Stimulated activated CD8-positive, alpha-beta memory T cell treated with anti-CD3 and anti-CD28 coated beads, Interleukin-7, amount 100 ng/mL, for 48 hours (primary cell): ENCODE results near the gene KCNJ1.

Source experiments
- DNase-seq, 2 donors: peaks; one replicate each; pipeline ENCODE4 v3.0.0-alpha.2; 2020; ENCODE audit warnings: low read depth in 1 of 2; ENCODE audit errors: extremely low read depth in 1 of 2

The KCNJ1 gene

DNA sequence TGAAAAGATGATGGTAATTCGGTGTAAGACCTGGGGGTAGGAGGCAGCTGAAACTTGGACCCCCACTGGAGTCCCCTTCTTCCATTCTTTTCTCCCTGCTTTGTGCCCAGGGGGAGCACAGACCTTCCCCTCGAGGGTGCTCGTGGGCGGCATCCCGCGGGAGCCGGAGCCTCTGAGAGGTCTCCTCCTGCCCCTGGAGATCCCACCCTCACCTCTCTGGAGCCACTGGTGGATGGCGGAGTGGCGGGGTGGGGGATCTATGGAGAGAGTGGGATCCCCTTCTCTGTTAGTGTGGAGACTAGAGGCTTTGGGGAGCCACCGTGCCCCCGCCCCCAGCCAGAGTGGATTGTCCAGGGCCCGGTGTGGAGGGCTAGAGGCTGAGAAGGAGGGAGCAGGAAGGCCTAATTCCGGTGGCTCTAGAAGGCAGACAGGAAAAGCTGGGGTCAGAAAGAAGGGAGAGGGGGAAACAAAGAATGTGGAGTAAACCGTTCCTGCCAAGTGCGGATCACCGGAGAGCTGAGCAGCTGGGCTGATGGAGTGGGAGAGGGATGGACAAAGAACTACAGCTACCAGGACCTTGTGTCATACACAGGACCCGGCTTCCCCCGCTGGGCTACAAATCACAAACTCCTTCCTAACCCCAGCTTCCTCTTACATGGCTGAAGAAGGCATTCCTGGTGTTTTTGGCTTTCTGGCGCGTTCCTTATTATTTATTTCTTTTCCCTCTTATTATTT lies 41.9 kb downstream of the KCNJ1 start:
- DNase-seq = no peak

DNA sequence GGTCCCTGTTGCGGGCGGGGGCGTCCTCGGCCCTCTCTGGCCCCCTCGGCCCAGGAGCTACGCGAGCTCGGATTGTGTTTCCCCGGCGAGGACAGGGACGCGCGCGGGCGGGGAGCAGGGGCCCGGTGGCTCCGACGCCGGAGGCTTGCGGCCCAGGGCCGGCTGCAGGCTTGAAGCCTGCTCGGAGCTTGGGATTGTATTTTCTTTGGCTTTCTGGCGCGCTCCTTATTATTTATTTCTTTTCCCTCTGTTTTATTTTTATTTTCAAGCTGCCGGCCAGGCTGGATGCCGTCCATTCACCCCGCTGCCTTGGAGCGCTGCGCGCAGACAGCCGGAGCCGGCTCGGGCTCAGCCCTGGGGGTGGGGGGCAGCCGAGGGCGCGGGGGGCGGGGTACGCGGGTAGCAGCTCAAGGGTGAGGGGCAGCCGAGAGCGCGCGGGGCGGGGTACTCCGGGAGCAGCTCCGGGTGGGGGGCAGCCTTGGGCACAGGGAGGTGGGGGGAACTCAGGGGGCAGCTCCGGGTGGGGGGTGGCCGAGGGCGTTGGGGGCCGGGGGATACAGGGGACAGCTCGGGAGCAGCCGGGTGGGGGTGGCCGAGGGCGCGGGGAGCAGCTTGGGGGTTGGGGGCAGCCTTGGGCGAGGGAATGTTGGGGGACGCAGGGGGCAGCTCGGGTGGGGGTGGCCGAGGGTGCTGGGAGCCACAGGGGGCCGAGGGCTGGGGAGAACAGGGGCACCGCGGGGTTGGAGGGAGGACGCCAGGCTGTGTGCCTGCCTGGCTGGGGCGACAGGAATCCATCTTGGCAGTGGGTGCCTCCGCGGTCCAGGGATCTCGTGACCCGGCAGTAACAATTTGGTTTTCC lies 42.7 kb downstream of the KCNJ1 start:
- no peak for DNase-seq

DNA sequence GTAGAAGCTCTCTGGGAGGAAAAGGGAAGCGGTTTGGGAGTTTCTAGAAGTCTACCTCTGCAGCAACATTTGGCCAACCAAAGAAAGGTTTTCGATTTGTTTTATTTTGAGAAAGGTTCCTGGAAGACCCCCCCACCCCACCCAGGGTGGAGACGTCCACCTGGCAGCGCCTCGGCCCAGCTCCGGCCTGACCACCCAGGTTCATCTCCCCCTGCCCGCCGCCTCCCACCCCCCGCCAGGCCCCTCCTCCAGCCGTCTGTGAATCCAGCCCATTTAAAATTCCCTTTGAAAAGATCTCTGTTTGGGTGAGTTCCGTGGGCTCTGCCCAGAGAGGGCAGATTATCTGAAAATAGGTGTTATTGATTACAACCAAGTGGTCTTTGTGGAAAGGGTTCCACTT lies 43.3 kb downstream of the KCNJ1 start:
- DNase-seq = no peak

DNA sequence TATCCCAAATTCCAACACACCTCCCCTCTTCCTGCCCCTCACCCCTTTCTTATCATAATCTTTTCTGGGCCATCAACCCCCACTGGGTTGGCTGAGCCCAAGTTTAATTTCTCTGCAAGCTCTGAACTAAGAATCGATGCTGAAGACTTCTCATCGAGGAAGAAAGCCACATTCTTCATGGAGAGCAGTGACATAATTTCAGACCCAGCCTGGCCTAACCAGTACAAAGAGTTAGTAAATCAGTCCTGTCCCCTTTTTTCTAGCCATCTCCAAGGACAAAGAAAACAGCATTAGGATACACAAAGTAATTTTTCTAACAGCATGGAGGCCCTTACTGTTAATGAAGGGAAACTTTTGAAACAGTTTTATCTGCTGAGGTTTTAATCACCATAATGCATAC lies 45.0 kb downstream of the KCNJ1 start:
- no peak for DNase-seq

DNA sequence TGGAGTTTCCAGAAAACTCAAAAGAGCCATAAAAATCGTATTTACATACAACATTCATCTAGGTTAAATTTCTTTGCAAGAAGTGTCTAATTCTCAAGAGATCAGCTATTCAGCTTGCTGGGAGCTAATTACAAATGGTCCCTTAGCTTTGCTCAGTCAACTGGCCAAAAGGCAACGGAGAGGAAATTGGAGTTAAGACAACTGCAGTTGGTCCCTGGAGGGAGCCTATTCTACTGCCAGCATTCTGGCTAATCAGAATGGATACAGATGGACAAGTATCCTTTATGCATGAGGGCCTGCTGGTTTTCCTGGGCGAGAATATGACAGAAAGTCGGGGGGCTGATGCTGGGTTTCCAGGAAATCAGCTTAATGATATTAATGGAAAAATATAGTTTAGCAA lies 45.5 kb downstream of the KCNJ1 start:
- no peak for DNase-seq

DNA sequence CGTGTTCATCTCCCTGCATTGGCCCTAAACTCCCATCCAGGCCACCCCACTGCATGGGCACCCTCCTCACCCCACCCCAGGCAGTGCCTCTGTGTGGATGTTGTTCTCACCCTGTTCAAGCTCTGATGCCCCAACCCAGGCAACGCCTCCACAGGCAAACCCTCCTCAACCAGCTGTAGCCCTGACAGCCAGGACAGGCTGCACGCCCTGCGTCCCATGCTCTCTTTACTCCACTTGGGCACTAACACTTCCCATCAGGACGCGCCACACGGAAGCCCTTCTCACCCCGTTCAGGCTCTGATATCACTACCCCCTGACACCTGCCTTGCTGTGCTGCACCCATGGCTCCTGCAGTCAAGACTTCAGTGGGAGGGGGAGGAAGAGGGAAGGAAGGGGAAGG lies 47.9 kb downstream of the KCNJ1 start:
- DNase-seq = no peak

DNA sequence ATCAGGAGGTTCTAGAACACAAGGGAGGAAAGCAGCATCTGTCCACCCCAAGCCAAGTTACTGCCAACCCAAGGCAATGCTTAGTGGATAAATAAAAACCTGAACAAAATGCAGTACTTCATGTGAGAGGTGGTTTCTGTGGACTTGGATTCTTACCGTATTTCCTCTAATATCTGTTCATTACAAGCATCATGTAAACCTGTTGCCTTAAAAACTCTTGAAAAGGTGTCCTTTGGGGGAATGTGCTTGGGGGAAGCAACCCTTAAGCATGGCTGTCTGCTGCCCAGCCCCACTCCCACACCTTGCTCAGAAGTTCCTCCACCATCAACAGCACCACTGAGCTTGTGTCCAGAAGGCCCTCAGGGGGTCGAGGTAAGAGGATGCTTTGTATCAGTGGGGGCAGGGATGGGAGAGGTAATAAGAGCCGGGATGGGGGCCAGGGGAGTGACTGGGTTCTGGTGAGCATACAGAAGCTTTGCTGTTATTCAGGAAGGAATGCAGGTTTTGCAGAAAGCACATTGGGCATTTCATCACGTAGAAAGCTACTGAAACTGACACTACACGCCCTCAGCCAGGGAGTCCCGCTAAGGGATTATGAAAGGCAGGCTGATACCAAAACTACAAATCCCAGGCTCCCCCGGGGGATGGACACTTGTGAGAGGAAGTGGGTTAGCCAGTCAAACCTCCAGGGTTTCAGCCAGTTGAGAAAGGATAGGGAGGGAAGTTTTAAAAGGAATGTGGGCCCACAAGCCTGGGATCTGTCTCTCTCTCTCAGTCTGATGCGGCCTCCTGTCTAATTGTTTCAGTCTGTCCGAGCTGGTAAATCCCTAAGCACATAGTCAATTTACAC lies 52.0 kb downstream of the KCNJ1 start:
- no peak for DNase-seq

GRCh38 chr11:128813729-128814128 lies 53.4 kb downstream of the KCNJ1 start:
- no peak for DNase-seq

DNA sequence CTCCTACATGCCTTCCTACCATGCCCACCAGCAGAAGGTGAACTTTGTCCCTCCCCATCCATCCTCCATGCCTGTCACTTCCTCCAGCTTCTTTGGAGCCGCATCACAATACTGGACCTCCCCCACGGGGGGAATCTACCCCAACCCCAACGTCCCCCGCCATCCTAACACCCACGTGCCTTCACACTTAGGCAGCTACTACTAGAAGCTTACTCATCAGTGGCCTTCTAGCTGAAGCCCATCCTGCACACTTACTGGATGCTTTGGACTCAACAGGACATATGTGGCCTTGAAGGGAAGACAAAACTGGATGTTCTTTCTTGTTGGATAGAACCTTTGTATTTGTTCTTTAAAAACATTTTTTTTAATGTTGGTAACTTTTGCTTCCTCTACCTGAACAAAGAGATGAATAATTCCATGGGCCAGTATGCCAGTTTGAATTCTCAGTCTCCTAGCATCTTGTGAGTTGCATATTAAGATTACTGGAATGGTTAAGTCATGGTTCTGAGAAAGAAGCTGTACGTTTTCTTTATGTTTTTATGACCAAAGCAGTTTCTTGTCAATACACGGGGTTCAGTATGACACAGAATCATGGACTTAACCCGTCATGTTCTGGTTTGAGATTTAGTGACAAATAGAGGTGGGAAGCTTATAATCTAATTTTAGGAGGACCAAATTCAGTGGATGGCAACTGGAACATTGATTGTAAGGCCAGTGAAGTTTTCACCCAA lies 56.1 kb downstream of the KCNJ1 start:
- DNase-seq = no peak

GRCh38 chr11:128809128-128809527 lies 58.0 kb downstream of the KCNJ1 start:
- DNase-seq = no peak

GRCh38 chr11:128807909-128808308 lies 59.2 kb downstream of the KCNJ1 start:
- DNase-seq = no peak

DNA sequence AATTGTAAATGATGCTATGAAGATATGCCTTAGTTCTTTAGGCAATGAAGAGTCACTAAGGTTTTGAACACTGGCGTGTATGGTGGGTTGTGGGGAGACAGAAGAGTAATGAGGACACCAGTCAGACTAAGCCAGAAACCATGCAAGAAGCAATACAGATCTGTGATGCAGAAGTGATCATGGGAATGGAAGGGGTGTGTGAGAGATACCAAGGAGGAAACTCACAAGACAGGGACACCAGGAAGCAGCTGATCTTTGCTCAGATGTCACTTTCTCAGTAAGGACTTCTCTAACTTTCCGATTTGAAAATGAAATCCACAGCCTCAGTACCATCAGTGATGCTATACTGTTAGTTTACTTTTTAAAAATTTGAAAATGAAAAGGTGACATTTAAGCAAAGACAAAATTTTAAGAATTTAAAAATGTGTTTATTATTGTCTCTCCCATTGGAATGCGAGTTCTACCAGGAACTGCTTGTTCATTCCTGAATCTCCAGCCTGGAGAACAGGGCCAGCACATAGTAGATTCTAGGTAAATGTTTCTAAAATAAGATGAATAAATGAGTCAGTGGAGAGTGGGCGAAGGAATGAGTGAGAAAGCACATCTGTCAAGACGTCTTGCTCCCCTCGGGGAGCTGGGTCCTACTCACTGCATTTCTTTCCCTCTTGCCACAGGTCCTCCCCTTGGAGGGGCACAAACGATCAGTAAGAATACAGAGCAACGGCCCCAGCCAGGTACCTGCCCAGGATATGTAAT lies 60.4 kb downstream of the KCNJ1 start:
- DNase-seq = no peak

DNA sequence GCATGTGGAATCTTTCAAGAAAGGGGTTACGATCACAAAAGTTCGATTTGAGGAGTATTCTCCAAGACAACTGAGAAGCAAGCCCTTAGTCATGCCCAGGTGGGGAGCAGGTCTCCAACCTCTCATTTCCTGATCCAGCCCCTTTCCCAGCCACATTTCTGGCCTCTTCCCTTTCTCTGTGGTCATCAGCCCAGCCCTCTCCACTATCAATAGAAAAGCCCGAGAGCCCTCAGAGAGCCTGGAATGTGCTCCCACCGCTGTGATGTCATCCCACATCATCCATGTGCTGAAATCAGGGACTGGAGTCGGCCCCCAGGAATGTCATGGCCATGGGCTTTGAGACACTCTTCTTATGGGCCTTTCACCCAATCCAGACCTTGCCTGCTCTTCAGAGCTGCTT lies 62.6 kb downstream of the KCNJ1 start:
- no peak for DNase-seq

DNA sequence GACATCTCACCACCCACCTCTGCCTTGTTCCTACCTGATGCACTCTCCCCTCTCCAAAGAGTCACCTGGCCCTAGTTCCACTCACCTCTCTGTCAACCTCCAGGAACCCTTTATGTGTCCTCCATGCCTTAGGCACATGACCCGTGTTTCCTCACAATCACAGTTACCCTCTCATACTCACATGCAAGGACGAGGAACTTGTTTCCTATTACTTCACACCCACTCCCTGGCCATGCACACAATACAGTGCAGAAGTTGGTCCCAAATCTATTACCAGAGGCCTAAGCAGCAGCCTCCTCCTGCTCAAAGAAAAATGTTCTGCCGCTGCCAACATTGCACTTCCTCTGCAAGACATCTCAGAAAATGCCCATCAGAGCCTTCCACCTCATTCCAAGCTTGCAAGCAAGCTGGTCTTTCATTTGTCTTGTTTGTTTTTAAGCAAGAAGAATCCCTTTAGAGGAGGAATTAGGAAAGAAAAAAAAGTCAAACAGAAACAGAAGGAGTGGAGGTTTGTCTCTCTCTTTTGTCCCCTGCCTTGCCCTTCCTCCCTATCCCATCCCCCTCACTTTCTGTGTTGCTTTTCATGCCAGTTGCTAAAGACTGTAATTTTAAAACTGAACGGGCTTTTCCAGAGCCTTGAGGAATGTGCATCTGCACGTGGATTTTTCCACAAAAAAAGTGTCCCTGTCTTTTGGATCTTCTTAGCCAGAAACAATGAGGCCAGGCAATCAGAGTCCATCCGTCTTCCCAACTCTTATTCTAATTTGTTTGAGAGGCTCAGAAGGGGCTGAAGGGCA lies 63.4 kb downstream of the KCNJ1 start:
- DNase-seq = no peak

- no peak for DNase-seq
Measured at GRCh38 chr11:128803011-128803410, 64.1 kb downstream of the KCNJ1 start.

GRCh38 chr11:128802358-128802981 lies 64.6 kb downstream of the KCNJ1 start:
- DNase-seq = no peak

DNA sequence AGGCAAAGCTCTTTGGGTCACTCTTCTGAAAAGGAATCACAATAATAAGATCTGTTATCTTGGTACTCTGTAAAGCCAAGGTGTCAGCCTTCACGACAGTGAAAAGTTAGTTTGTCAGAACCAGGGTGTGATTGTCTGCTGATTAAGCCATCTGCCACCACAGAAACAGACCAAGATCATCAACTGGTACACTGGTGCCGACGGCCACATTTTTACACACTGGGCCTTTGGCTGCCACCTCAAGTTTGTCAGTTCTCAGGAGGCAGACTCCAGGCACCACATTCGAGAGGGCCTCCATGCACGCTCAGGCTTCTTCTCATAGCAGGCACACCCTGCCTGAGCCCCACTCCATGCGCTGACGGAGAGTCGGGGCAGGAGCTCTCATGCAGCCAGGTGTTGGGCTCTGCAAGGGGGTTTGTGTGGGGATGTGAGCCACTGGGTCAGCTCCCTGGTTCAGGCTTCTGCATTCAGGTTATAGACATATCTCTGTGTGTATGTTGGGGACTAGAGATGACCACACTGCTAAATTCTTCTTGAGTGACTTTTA lies 66.2 kb downstream of the KCNJ1 start:
- DNase-seq = no peak

GRCh38 chr11:128796270-128796669 lies 70.8 kb downstream of the KCNJ1 start:
- no peak for DNase-seq
